ENCODE data around the gene DACH1.
"Not testable (repeated sequence)": the region's sequence is repeated elsewhere in the genome, so short reads cannot be mapped to it uniquely, and the experiment has no call there.

Gene DACH1

DNA sequence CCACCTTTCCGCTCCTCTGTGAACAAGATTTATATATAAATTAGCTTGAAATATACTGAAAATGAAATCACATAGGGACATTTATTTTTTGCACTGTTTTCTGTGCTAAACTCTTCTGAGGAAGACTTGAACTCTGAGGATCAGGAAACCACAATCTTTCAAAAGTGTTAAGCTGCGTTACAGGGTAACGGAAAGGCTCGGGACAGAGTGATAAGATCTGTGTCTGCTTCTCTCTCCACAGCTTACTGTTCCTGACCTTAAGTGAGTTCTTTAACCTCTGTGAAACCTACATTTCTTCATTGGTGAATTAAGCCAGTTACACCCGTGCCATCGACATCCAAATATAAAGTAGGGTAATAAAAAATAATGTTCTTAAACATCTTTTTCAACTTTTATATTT is 38.9 kb downstream of the DACH1 start:
- no peak for DNase-seq

DNA sequence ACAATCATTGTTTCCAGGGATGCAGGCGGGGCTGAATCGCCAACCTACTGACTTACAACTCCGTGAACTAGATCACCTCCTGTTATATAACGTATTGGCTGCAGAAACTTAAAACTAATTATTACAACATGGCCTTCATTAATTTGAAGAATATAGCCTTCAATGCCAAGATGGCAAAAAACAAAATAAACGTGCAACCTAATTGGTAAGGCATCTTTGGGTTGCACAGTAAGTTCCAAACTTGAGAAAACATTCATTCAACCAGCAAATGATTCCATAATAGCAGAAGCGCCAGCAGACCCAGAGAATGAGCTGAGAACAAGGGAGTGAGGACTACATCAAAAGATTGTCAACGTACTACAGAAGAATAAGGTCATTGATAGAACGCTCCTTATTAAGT is 39.8 kb downstream of the DACH1 start:
- no peak for DNase-seq

DNA sequence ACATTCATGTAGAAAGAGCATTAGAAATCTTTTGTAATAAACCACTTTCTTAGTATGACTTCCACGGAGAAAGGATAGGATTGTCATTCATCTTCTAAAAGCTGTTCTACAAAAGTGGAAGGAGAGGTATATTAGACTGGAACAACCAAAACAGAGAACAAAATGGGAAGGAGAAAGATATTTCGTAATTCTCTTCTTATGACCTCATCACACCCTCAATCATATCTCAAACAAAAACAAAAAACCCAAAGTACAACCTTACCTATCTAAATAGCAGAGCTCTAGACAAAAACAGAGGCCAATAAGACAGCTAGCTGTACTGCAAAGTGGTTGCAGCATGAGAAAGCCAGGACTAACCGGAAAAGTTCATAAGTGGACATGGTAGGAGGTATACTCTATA is 46.3 kb downstream of the DACH1 start:
- no peak for DNase-seq

DNA sequence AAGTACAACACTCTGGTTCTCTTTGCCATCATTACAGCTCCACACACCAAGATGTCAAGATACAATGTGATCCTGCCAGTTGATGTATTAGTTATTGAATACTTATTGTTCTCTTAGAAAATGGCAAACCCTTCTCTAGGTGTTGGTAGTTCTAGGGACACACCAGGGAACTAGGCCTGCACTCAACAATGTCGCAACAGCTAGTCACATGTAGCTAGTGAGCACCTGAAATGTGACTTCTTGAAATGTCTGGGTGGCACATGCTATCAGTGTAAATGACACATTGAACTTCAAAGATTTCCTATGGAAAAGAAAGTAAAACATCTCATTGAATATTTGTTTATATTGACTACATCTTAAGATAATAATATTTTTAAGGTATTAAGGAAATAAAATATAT is 49.7 kb downstream of the DACH1 start:
- DNase-seq = no peak

DNA sequence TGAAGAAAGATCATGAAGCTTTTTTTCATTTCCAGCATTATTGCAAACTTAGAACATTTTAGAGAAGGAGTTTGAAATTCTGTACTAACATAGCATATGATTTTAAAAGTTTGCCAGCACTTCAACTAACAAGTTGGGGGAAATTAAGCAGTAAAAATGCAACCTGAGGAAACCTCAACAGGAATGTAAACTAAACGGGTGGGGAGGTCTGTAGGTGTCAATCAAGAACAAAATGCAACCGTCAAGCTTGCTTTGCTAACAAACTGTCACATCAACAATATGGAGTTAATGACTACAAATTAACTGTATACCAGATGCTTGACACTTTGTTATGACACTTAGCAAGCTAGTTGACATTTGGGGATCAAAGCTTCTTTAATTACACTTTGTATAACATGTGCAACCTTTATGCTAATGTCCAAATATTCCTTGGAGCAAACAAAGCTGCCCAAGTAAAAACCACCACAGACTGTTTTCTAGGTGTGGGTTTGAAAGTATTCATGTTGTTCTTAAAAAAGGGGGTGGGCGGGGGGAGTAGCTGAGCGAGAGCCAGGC is 52.1 kb downstream of the DACH1 start:
- DNase-seq = no peak

DNA sequence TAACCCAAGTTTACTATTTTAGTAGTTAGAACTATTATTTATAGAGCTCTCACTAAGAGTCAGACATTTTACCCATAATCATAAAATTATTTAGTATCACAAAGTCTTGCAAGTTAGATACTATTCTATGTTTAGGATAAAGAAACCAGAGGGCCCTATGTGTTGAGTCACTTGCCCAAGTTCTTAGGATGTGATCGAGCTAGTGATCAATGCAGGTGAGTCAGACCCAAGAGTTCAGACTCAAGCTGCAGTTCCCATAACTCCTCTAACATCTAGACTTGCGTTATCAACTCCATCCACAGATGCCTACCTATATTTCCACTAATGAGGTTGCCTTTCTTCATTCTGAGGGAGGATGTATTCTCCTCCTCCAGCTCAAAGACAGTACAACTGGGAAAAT is 53.8 kb downstream of the DACH1 start:
- DNase-seq = no peak

DNA sequence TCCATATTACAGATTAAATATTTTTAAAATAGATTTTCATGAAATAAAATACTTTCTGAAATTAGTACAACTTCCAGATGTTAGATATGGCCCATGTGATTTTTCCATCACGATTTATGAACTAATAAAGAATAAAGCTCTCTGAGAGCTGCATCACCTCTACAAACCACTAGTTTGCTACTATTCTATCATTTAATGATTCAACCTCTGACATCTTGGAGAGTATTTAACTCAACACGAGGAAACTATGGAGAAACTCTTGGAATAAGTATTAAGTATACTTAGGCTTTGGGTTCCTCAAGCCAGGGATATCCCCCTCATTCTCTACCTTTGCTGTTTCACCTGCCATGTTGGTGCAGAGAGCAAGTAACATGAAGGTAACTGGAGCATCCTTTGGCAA is 55.7 kb downstream of the DACH1 start:
- DNase-seq = no peak

DNA sequence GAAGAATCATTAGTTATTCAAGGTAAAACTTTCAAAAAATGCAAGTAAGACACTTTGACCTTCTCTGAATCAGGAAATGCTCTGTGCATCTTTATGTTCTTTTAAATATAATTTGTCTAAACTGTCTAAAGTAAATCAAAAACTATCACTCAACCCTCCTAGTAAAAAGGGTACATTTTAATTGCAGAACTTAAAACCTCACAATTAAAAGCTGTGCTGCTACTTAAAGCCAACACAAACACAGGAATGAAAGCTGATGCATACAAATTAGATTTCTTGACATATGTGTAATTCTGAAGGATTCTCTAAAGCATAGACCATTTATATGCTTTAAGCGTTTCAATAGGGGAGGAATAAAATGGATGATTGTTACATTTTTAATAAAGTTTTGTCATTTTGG is 58.3 kb downstream of the DACH1 start:
- no peak for DNase-seq

DNA sequence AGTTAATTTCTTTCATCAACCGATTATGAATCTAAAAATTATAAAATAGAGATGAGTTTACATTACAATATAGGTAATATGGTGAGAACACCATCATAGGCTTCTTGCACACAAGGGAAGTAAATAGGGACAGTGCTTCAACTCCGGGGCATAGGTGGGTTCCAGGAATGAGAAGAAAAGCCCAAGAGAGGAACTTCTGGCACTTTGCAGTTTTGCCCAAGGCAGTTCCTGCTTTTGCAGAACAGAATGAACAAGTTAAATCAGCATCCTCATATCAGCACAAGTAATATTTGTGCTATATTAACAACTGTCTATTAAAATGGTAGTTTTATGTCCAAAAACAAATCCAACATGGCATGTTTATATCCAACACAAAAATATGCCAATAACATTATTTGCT is 60.1 kb downstream of the DACH1 start:
- no peak for DNase-seq

DNA sequence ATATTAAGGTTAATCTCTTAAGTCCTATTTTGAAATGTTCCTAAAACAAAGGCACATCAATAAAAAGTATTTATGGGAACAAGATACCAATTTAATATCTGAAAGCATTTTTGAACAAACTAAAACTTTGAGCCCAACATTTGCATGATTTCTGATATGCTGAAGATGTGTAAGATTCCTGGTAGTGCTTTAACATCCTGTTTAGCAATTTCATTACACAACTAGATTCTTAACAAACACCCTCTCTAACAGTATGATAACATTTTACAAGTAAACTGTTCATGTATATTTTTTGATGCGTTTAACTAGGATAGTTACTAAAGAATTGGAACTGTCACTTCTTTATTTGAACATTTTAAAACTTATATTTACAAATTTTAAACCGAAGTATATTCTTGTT is 63.9 kb downstream of the DACH1 start:
- DNase-seq = no peak

DNA sequence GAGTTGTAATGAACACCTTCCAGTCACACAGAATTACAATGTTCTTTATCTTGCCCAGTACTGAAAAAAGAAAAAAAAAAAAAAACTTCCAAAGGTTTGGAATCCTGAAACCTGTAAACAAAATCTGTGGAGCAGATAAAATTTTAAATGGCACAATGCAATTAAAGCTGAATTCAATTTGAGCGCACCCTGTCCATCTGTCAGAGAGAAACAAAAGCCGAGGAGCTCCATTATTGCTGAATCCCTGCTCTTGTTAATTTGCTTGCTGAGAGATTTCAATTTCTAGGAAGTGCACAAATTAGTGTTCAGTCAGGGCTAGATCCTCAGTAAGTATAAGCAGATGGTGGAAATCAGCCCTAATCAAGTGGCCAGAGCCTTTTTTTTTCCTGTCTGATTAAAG is 65.2 kb downstream of the DACH1 start:
- DNase-seq = no peak

DNA sequence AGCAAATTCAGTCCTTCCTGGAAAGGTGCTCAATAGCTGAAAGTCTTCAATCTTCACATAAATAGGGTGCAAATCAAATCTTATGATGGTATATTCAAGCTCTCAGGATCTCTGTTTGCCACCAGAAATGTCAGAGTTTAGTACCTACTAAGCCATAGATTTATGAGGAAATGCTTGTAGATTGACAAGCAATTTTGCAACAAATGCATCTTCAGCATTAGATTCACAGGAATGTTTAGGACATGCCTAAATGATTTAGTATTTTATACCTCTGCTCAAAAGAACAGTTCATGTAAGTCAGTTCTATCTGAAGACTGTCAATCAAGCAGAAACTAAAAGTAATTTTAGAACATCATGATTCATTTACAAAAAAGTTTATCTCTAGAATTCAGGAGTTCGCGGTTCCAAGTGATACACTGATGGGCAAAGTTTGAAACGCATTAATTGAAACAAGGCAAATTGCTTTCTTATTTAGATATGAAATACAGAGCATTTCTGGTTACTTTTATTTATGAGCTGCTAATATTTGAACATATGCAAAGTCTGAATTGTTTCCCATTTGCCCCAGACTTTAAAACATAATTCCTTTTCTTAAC is 65.7 kb downstream of the DACH1 start:
- DNase-seq = no peak

DNA sequence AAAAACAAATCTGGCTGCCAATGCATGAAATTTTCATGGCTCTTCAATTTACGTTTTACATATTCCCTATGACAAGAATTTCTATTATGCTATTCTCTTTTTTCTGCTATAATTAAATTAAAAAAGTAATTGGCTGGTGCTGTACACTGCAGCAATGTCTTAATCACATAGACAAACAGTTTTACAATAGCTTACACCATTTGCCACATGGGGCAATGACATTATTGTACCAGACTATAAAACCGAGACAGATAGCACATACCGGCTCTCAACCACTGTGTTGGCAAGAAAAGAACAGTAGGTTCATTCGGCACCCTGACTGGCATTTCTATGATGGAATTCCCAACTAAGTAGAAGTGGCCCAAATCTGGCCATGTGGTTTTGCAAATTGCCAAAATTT is 67.7 kb downstream of the DACH1 start:
- DNase-seq = no peak

DNA sequence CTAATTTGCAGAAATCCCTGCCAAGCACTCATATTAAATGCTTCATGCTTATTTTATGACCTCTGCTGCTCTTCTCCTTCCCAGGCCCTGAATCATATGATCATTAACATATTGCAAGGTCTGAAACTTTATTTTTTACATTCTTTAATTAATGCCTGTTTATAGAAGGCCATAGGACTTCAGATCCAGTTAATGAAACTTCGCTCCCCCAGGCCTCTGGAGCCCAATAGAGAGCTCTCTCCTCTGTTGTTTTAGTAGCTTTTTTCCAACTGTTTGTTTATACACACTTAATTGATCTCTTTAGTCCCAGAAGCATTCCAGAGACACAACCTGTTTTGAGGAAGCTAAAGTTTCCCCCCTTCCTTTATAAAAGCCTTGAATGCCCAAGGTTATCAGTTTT is 68.3 kb downstream of the DACH1 start:
- no peak for DNase-seq

DNA sequence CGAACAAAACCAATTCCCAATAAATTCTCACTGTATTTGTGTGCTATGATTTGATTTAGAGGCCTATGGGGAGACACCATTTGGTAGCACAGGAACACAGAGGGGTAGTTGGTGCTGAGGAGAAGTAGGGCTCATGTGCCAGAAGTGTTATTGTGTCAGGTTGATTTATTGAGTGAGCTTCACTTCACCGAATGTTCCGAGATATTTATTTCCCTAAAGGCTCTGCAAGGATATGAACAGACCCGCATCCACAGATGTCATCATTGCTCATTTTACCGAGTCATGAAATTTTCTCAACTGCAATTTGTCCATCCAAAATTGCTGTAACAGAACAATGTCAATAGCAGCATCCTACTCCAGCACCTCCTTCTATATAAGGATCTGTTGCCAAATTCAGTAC is 69.5 kb downstream of the DACH1 start:
- no peak for DNase-seq

DNA sequence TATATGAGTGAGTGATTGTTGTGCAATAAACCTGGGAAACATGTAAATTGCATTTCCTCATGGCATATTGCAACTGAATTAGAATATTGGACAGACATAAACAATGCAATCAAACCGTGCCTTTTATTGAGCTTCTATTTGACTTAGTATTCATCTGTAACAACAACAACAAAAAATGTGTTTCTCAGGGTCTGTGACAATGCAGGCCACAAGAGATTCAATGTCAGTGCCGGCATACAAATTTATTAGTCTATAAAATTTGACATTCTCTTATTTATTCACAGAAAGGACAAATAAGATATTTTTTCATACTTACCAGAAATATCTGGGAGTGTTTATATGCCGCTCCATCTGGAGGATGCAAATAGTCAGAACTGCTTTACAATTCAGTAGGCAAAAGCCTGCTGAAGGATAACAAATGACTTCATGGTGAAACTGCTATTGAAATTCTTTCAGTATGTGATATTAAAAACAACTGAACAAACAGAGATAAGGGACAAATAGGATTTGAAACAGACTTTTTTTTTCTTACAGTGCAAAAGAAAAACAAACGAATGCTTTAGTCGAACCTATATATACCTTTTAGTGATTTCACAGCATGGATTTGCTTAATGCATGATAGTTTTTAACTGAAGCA is 77.2 kb downstream of the DACH1 start:
- no peak for DNase-seq

DNA sequence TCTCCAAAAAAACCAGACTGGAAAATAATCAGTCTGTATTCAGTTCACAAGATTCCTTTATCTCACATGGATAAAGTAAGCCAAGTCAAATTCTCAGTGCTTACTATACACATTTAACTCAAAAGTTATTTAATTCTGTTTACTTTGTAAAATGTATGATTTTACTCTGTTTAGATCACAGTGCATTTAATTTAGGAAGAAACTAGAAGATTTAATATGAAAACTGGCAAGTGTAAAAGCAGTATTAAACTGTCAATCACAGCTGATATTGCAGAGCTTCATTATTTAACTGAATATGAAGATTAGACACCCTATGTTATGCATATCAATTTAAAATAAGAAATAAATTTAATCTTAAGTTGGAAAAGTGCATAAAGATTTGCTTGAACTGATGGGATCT is 78.0 kb downstream of the DACH1 start:
- no peak for DNase-seq

DNA sequence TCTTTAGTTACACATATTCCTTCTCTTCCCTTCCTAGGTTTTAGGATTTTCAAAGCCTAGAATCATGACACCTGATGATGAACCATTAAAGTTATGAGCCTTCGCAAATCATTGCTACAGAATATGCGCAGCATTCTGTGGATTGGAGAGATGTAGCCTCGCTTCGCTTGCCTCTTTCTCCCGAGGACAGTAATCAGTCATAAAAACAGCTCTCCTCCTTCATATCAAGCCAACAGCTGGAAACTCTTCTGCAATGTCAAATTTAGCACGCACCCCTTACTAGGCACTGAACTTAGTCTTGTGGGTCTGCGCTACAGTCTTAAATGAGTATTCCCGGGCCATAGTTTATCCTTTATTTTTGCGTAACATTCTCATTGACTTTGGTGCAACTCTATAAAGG is 79.6 kb downstream of the DACH1 start:
- DNase-seq = no peak

DNA sequence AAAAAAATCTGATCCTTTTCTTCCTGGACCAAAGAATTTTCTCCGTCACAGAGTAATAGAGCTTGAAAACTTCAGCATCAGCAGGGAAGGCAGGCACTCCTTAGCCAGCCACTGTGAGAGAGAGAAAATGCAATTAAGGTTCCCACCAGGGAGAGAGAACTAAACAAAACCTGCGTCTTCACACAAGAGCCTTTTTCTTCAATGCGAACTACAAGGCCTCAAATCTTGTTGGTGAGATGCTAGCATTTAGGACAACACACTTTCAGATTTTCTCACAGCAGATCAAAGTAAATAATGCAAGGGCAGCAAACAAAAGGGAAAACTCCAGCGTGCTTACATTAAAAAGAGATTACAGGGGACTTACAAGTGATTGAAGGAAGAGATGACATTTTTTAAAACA is 80.1 kb downstream of the DACH1 start:
- DNase-seq = no peak

DNA sequence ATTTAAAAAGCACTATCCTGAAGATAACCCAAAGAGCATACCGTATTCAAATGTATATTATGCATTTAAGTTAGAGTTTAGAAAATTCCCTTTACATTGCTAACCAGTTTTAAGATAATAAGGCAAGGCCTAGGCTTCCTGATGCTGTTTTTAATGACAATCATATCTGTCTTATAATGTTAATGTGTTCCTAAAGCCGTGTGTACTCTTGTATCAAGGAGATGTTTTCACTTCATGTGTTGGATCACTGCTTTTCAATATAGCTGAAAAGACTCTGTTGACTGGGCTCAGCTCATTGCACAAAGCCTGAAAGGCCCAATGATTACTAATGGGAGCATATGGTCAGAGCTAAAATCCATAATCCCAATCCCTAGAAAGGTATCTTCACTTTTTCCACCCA is 81.6 kb downstream of the DACH1 start:
- DNase-seq = no peak

DNA sequence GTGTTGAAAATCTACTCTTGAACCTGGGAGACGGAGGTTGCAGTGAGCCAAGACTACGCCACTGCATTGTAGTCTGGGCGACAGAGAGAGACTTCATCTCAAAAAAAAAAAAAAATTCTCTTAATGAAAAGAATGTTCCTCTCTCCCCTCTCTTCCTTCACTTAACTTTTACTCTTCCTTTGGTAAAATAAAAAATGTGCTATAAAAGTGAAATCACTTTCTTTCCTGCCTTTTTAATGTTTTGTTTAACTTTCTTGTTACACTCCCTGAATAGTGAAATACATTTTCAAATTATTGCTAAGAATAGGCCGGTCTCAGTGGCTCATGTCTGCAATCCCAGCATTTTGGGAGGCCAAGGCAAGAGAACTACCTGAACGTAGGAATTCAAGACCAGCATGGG is 86.5 kb downstream of the DACH1 start:
- DNase-seq = no peak

DNA sequence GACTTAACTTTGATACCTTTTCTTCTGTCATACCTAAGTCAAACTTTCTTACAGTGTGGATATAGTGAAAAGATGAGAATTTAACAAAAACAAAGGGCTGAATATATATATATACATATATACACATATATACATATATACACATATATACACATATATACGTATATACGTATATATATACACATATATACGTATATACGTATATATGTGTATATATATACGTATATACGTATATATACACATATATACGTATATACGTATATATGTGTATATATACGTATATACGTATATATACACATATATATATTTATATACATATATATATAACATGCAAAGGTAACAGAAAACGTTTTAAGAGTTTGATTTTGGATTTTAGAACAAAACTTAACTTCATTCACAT is 88.0 kb downstream of the DACH1 start:
- DNase-seq = not testable (repeated sequence)

DNA sequence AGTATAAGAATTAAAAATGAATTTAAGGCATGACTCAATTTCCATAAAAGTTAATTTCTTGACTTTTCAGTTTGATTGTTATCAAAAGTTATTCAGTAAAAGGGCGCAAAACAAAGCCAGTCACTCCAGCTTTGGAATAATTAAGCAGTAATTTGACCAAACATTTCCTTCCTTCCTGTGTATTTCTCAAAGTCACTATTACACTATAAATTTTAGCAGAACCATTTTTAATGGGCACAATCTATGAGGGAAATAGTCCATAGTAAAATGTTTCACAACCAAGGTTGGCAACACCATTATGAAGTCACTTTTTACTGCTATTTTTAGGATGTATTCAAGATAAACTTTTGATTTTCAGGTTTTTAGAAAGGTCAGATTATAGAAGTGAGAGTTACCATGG is 91.0 kb downstream of the DACH1 start:
- no peak for DNase-seq

DNA sequence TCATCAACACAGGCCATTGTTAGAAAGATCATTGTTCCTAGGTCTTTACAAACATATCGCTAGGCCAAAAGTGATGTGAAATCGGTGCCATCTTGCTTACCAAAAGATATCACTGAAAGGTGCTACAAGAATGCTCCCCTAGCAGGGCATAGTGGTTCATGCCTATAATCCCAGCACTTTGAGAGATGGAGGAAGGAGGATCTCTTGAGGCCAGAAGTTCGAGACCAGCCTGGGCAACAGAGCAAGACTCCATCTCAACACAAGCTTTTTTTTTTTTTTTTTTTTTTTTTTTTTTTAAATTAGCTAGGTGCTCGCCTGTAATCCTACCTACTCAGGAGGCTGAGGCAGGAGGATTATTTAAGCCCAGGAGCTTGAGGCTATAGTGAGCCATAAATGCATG is 92.1 kb downstream of the DACH1 start:
- no peak for DNase-seq

DNA sequence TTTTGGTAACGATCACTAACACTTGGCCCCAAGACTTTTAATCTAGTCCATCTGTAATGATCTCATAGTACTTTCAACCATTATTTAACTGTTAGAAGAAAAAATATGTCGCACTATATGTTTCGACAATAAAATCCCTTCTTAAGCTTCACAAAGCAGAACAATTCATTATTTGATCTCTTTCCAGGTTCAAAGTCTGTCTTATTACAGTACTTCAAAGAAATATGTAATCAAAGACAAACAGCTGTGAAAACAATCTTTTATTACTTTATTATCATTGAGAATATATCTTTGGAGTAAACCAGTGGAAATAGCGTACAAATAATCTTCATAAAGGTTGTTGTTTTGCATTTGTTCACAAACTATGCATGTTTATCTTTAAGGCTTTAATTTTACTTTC is 93.5 kb downstream of the DACH1 start:
- peak; percentile 4 for DNase-seq
